Mesendoderm (in vitro differentiated cells): ENCODE measurements around the gene CDH7.

Experiments used
- DNase-seq: peaks from one replicate; pipeline ENCODE4 v3.0.0; 2013
- H2AK5ac ChIP-seq: 2 replicates; pipeline ENCODE4 v1.6.1; 2013; ENCODE audit warnings: low read length, inconsistent platforms
- H2BK120ac ChIP-seq: 2 replicates; pipeline ENCODE4 v1.6.1; 2013; ENCODE audit warnings: low read depth, mild to moderate bottlenecking, low read length, moderate library complexity, mixed read lengths
- H2BK15ac ChIP-seq: replicated peaks from 2 replicates; pipeline ENCODE4 v1.6.1; 2013; ENCODE audit warnings: low read depth, mild to moderate bottlenecking, moderate library complexity
- H2BK5ac ChIP-seq: 2 replicates; pipeline ENCODE4 v1.6.1; 2013; ENCODE audit warnings: low read length, inconsistent platforms
- H3K18ac ChIP-seq: 2 replicates; pipeline ENCODE4 v1.6.1; 2013; ENCODE audit warnings: mild to moderate bottlenecking, low read length, mixed read lengths
- H3K23ac ChIP-seq: one replicate; pipeline ENCODE4 v1.6.1; 2013; ENCODE audit warnings: low read length
- H3K27ac ChIP-seq: 2 replicates; pipeline ENCODE4 v1.5.1; 2013; ENCODE audit warnings: low read depth, mild to moderate bottlenecking, inconsistent platforms, low read length, moderate library complexity
- H3K27me3 ChIP-seq: 2 replicates; pipeline ENCODE4 v1.6.1; 2013; ENCODE audit warnings: low read length, control low read depth, mild to moderate bottlenecking, inconsistent platforms; ENCODE audit not compliant: insufficient read depth, poor library complexity
- H3K36me3 ChIP-seq: 2 replicates; pipeline ENCODE4 v1.6.1; 2013; ENCODE audit warnings: low read length, inconsistent platforms; ENCODE audit not compliant: control insufficient read depth, insufficient read depth
- H3K4ac ChIP-seq: one replicate; pipeline ENCODE4 v1.6.1; 2013; ENCODE audit warnings: low read depth, mild to moderate bottlenecking, low read length, moderate library complexity
- H3K4me1 ChIP-seq: 2 replicates; pipeline ENCODE4 v1.6.1; 2013; ENCODE audit warnings: low read depth, low read length, inconsistent platforms; ENCODE audit not compliant: control insufficient read depth
- H3K4me2 ChIP-seq: 2 replicates; pipeline ENCODE4 v1.6.1; 2013; ENCODE audit warnings: low read length
- H3K4me3 ChIP-seq: 2 replicates; pipeline ENCODE4 v1.5.1; 2013; ENCODE audit warnings: mild to moderate bottlenecking, low read length
- H3K56ac ChIP-seq: one replicate; pipeline ENCODE4 v1.6.1; 2013; ENCODE audit warnings: low read length
- H3K79me1 ChIP-seq: 2 replicates; pipeline ENCODE4 v1.6.1; 2013; ENCODE audit warnings: low read length, inconsistent platforms
- H3K79me2 ChIP-seq: 2 replicates; pipeline ENCODE4 v1.6.1; 2013; ENCODE audit warnings: mild to moderate bottlenecking, low read length; ENCODE audit not compliant: control insufficient read depth, insufficient read depth
- H3K9ac ChIP-seq: 2 replicates; pipeline ENCODE4 v1.6.1; 2013; ENCODE audit warnings: low read length, inconsistent platforms
- H4K5ac ChIP-seq: one replicate; pipeline ENCODE4 v1.6.1; 2013; ENCODE audit warnings: low read length
- H4K8ac ChIP-seq: one replicate; pipeline ENCODE4 v1.6.1; 2013; ENCODE audit warnings: low read depth, mild to moderate bottlenecking, control low read depth, low read length, moderate library complexity
- WGBS: extraction: QIAGEN DNeasy Blood & Tissue Kit; methylation state at CpG from one replicate; pipeline ENCODE4 v1.1.7; 2013; ENCODE audit warnings: low lambda C conversion rate, missing lambda C conversion rate; ENCODE audit not compliant: insufficient coverage; ENCODE audit errors: extremely low coverage; 5-methylcytosine and 5-hydroxymethylcytosine counted together

CDH7 gene

DNA sequence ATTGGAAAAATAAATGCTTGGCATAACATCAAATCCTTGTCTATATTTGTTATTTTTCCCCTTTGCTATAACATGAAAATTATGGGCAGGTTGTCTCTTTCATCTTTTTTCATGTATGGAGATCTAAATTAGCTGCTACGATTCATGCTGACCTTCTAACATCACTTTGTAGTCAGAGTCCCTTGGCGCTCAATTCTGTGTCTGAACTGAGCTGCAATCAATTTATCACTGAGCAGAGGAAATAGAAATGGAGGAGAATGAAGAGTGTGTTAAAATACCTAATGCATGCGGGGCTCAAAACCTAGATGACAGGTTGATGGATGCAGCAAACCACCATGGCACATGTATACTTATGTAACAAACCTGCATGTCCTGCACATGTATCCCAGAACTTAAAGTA lies 168.9 kb downstream of the CDH7 start:
- Histone ChIP-seq H4K8ac (no peak overlapping the region), H4K5ac (no peak overlapping the region), H3K27me3 (no peaks in the 10 kb centered on the region), H3K56ac (no peak overlapping the region), H2BK15ac (no peak overlapping the region), H3K79me2 (no peaks in the 10 kb centered on the region), H3K4me2 (no peak overlapping the region), H3K36me3 (no peaks in the 10 kb centered on the region), H3K4me3 (no peak overlapping the region), H2BK120ac (no peak overlapping the region), H3K18ac (no peak overlapping the region), H3K4me1 (no peaks in the 10 kb centered on the region), H2AK5ac (no peak overlapping the region), H3K9ac (no peak overlapping the region), H2BK5ac (no peak overlapping the region), H3K4ac (no peak overlapping the region), H3K23ac (no peak overlapping the region), H3K79me1 (no peaks in the 10 kb centered on the region), H3K27ac (no peak overlapping the region)
- DNase-seq: no peak
- WGBS: no CpG with 5 or more reads among the region's 3 CpGs

DNA sequence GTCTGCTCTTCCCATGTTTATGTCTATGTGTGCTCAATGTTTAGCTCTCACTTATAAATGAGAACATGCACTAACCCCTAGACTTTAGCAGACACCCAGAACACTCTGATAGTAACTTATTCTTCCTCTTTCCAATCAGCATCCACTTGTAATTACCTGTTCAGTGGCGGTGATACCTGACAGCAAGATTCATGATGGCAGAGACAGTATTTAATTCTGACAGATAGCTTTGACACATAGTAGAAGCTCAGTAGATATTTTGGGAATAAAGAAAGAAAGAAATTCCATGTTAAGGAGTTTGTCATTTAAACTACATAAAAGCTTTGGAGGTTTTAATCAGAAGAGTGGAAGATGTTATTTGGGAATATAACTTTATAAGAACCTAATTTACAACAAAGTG lies 171.3 kb downstream of the CDH7 start:
- Histone ChIP-seq H3K36me3 (no peaks in the 10 kb centered on the region), H3K79me1 (no peaks in the 10 kb centered on the region), H2BK15ac (no peak overlapping the region), H4K5ac (no peak overlapping the region), H4K8ac (no peak overlapping the region), H3K4me1 (no peaks in the 10 kb centered on the region), H2AK5ac (no peak overlapping the region), H3K79me2 (no peaks in the 10 kb centered on the region), H3K23ac (no peak overlapping the region), H3K4me2 (no peak overlapping the region), H3K27me3 (no peaks in the 10 kb centered on the region), H3K56ac (no peak overlapping the region), H2BK120ac (no peak overlapping the region), H3K4me3 (no peak overlapping the region), H3K27ac (no peak overlapping the region), H3K18ac (no peak overlapping the region), H3K4ac (no peak overlapping the region), H3K9ac (no peak overlapping the region), H2BK5ac (no peak overlapping the region)
- no peak for DNase-seq
- WGBS: no CpG with 5 or more reads among the region's 1 CpG

- no peak overlapping the region for H3K4me2 ChIP-seq
- no CpG with 5 or more reads among the region's 3 CpGs for WGBS
- DNase-seq: no peak
Observed at GRCh38 chr18:65924904-65925303, 174.1 kb downstream of the CDH7 start.

GRCh38 chr18:65934874-65935273 lies 184.1 kb downstream of the CDH7 start:
- H2BK5ac ChIP-seq: no peak overlapping the region
- no peaks in the 10 kb centered on the region for H3K4me1 ChIP-seq
- H3K23ac ChIP-seq: no peak overlapping the region
- no peak overlapping the region for H3K9ac ChIP-seq
- DNase-seq: no peak
- no peak overlapping the region for H2BK15ac ChIP-seq
- peak overlapping the region; percentile 25 for H3K56ac ChIP-seq
- H4K5ac ChIP-seq: no peak overlapping the region
- H3K4ac ChIP-seq: no peak overlapping the region
- H3K36me3 ChIP-seq: no peaks in the 10 kb centered on the region
- H3K4me2 ChIP-seq: no peak overlapping the region
- H3K27me3 ChIP-seq: no peaks in the 10 kb centered on the region
- H3K79me1 ChIP-seq: no peaks in the 10 kb centered on the region
- H3K79me2 ChIP-seq: no peaks in the 10 kb centered on the region
- H3K27ac ChIP-seq: no peak overlapping the region
- no peak overlapping the region for H2BK120ac ChIP-seq
- H4K8ac ChIP-seq: no peak overlapping the region
- 100% methylated on average over 1 of the region's 2 CpGs for WGBS
- no peak overlapping the region for H3K18ac ChIP-seq
- no peak overlapping the region for H2AK5ac ChIP-seq
- no peak overlapping the region for H3K4me3 ChIP-seq

More at GRCh38 chr18:65924904-65925303, 174.1 kb downstream of the CDH7 start:
- Histone ChIP-seq H3K4ac (no peak overlapping the region), H3K23ac (no peak overlapping the region), H3K18ac (no peak overlapping the region), H3K27ac (no peak overlapping the region), H3K27me3 (no peaks in the 10 kb centered on the region), H3K79me2 (no peaks in the 10 kb centered on the region), H3K4me1 (no peaks in the 10 kb centered on the region), H3K36me3 (no peaks in the 10 kb centered on the region), H3K9ac (no peak overlapping the region), H2AK5ac (no peak overlapping the region), H3K79me1 (no peaks in the 10 kb centered on the region), H3K4me3 (no peak overlapping the region), H4K8ac (no peak overlapping the region), H2BK120ac (no peak overlapping the region), H2BK15ac (no peak overlapping the region), H2BK5ac (no peak overlapping the region), H3K56ac (no peak overlapping the region), H4K5ac (no peak overlapping the region)

GRCh38 chr18:65936678-65937077 lies 185.9 kb downstream of the CDH7 start:
- Histone ChIP-seq H3K36me3 (no peaks in the 10 kb centered on the region), H3K23ac (no peak overlapping the region), H3K4me2 (no peak overlapping the region), H4K5ac (no peak overlapping the region), H3K56ac (no peak overlapping the region), H3K4me1 (no peaks in the 10 kb centered on the region), H2BK5ac (no peak overlapping the region), H2BK120ac (no peak overlapping the region), H2AK5ac (no peak overlapping the region), H3K79me1 (no peaks in the 10 kb centered on the region), H4K8ac (no peak overlapping the region), H3K79me2 (no peaks in the 10 kb centered on the region), H3K18ac (no peak overlapping the region), H3K4ac (no peak overlapping the region), H2BK15ac (no peak overlapping the region), H3K27me3 (no peaks in the 10 kb centered on the region), H3K27ac (no peak overlapping the region), H3K4me3 (no peak overlapping the region), H3K9ac (no peak overlapping the region)
- no peak for DNase-seq
- no CpG with 5 or more reads among the region's 1 CpG for WGBS

GRCh38 chr18:65937180-65937579 lies 186.4 kb downstream of the CDH7 start:
- H3K9ac ChIP-seq: no peak overlapping the region
- H2BK15ac ChIP-seq: no peak overlapping the region
- no peak overlapping the region for H3K56ac ChIP-seq
- no peak overlapping the region for H4K8ac ChIP-seq
- no peak overlapping the region for H3K23ac ChIP-seq
- H3K36me3 ChIP-seq: no peaks in the 10 kb centered on the region
- H3K18ac ChIP-seq: no peak overlapping the region
- H3K79me1 ChIP-seq: no peaks in the 10 kb centered on the region
- DNase-seq: no peak
- no peak overlapping the region for H2AK5ac ChIP-seq
- H3K27me3 ChIP-seq: no peaks in the 10 kb centered on the region
- no peaks in the 10 kb centered on the region for H3K79me2 ChIP-seq
- H2BK5ac ChIP-seq: no peak overlapping the region
- no peak overlapping the region for H3K4ac ChIP-seq
- no peak overlapping the region for H2BK120ac ChIP-seq
- H3K4me2 ChIP-seq: no peak overlapping the region
- H3K27ac ChIP-seq: no peak overlapping the region
- no peak overlapping the region for H3K4me3 ChIP-seq
- H4K5ac ChIP-seq: no peak overlapping the region
- peaks cover 2% of the 10 kb centered on the region for H3K4me1 ChIP-seq
